Esophagus squamous epithelium (tissue), 4 donors: ENCODE data around the gene PCSK1.

Experiments
- POLR2A ChIP-seq, 4 donors: fragments of 450-650 bp; IDR thresholded peaks; one replicate each; pipeline ENCODE4 v1.6.1; 2017; ENCODE audit warnings: antibody characterized with exemption in 4 of 4, mild to moderate bottlenecking in 4 of 4, moderate library complexity in 3 of 4
- TF ChIP-seq, protein P1 (sequence below), 6 experiments: fragments of 450-650 bp in 4 of 6; fragments of 200-600 bp in 2 of 6; sonication (generic) in 2 of 6; IDR thresholded peaks; one replicate each; pipeline ENCODE4 v1.5.1; 2016 to 2019; ENCODE audit warnings: antibody characterized with exemption in 6 of 6, mild to moderate bottlenecking in 4 of 6, moderate library complexity in 4 of 6

GRCh38 chr5:96379896-96380295 lies 53.2 kb downstream of the PCSK1 start:
- TF ChIP-seq, protein P1, sequence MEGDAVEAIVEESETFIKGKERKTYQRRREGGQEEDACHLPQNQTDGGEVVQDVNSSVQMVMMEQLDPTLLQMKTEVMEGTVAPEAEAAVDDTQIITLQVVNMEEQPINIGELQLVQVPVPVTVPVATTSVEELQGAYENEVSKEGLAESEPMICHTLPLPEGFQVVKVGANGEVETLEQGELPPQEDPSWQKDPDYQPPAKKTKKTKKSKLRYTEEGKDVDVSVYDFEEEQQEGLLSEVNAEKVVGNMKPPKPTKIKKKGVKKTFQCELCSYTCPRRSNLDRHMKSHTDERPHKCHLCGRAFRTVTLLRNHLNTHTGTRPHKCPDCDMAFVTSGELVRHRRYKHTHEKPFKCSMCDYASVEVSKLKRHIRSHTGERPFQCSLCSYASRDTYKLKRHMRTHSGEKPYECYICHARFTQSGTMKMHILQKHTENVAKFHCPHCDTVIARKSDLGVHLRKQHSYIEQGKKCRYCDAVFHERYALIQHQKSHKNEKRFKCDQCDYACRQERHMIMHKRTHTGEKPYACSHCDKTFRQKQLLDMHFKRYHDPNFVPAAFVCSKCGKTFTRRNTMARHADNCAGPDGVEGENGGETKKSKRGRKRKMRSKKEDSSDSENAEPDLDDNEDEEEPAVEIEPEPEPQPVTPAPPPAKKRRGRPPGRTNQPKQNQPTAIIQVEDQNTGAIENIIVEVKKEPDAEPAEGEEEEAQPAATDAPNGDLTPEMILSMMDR (IDR thresholded peaks at IDR 0.05) = no peak
- no peak for TF ChIP-seq POLR2A (IDR thresholded peaks at IDR 0.05)
